B cell (primary cell): ENCODE results near the gene LHCGR. TPM values are rescaled to one million over a fixed set of nuclear protein-coding genes. Genes with fewer than 3 reads are reported as not detected.

Experiments
- ATAC-seq: fragments of 200-7000 bp; cut with Tn5 transposase; one replicate; pipeline ENCODE4 v1.10.0; 2021; ENCODE audit warnings: low read depth, mild to moderate bottlenecking, moderate number of reproducible peaks, moderate library complexity
- CTCF ChIA-PET: fragments of 350-600 bp; sonication (Branson Sonifier 250); formaldehyde crosslinking; loops from one replicate; lab custom pipeline; 2021; ENCODE audit warnings: antibody characterized with exemption, inconsistent platforms; lab: Charles Lee
- POLR2A ChIA-PET: fragments of 350-600 bp; sonication (Branson Sonifier 250); formaldehyde crosslinking; loops from one replicate; lab custom pipeline; 2021; ENCODE audit warnings: antibody characterized with exemption; lab: Charles Lee
- DNase-seq: peaks from one replicate; pipeline ENCODE4 v3.0.0; 2013
- H2AFZ ChIP-seq: 2 replicates; pipeline ENCODE4 v1.6.1; 2012; ENCODE audit warnings: mild to moderate bottlenecking, low read depth, low read length; ENCODE audit not compliant: insufficient read depth, poor library complexity, severe bottlenecking
- H3K27ac ChIP-seq, 2 donors: 1 replicate in 1 of 2; 2 replicates in 1 of 2; pipeline ENCODE4 v1.5.1; 2012 to 2013; ENCODE audit warnings: low read length in 2 of 2, mild to moderate bottlenecking in 2 of 2, moderate library complexity in 1 of 2
- H3K27me3 ChIP-seq, 4 experiments: fragments of 200-600 bp in 1 of 4; sonication (generic) in 1 of 4; replicated peaks in 1 of 4; 1 replicate in 2 of 4; 2 replicates in 2 of 4; pipeline versions ENCODE4 v1.6.1 to v1.7.0; 2013 to 2016; ENCODE audit warnings: low read length in 3 of 4, mild to moderate bottlenecking in 2 of 4, mixed read lengths in 1 of 4, moderate library complexity in 1 of 4; ENCODE audit not compliant: insufficient read depth in 4 of 4, control insufficient read depth in 3 of 4; ENCODE audit errors: control extremely low read depth in 1 of 4
- H3K36me3 ChIP-seq, 2 experiments: replicated peaks in 1 of 2; 1 replicate in 1 of 2; 2 replicates in 1 of 2; pipeline versions ENCODE4 v1.6.1 to v1.7.1; 2013; ENCODE audit warnings: low read length in 1 of 2; ENCODE audit not compliant: insufficient read depth in 2 of 2, control insufficient read depth in 1 of 2; ENCODE audit errors: control extremely low read depth in 1 of 2, extremely low read depth in 1 of 2
- H3K4me1 ChIP-seq, 2 donors: fragments of 200-600 bp in 1 of 2; sonication (generic) in 1 of 2; 1 replicate in 1 of 2; 2 replicates in 1 of 2; pipeline versions ENCODE4 v1.5.1 to v1.6.1; 2013 to 2017; ENCODE audit warnings: low read length in 2 of 2; ENCODE audit not compliant: control insufficient read depth in 2 of 2, insufficient read depth in 2 of 2
- H3K4me2 ChIP-seq: replicated peaks from 2 replicates; pipeline ENCODE3; 2012; ENCODE audit warnings: mild to moderate bottlenecking, low read depth, low read length; ENCODE audit not compliant: poor library complexity, severe bottlenecking
- H3K4me3 ChIP-seq, 5 experiments: fragments of 200-600 bp in 1 of 5; sonication (generic) in 1 of 5; 1 replicate in 3 of 5; 2 replicates in 2 of 5; pipeline versions ENCODE4 v1.5.1 to v1.7.0; 2011 to 2016; ENCODE audit warnings: low read length in 4 of 5, mild to moderate bottlenecking in 4 of 5, low read depth in 2 of 5, control low read depth in 1 of 5, moderate library complexity in 1 of 5; ENCODE audit not compliant: insufficient read depth in 1 of 5; ENCODE audit errors: control extremely low read depth in 1 of 5, extremely low read depth in 1 of 5
- H3K79me2 ChIP-seq: fragments of 200-600 bp; sonication (generic); one replicate; pipeline ENCODE4 v1.6.0; 2016; ENCODE audit warnings: low read length; ENCODE audit not compliant: control insufficient read depth, insufficient read depth
- H3K9ac ChIP-seq: fragments of 200-600 bp; sonication (generic); 2 replicates; pipeline ENCODE4 v1.6.1; 2017; ENCODE audit warnings: mild to moderate bottlenecking, low read length, moderate library complexity
- H3K9me3 ChIP-seq, 3 donors: one replicate each; pipeline versions ENCODE4 v1.6.1 to v1.7.1; 2013; ENCODE audit warnings: low read length in 2 of 3; ENCODE audit not compliant: control insufficient read depth in 2 of 3, insufficient read depth in 1 of 3; ENCODE audit errors: control extremely low read depth in 1 of 3
- H4K20me1 ChIP-seq: 2 replicates; pipeline ENCODE4 v1.6.0; 2012; ENCODE audit warnings: mild to moderate bottlenecking, low read length; ENCODE audit not compliant: insufficient read depth, control insufficient read depth, poor library complexity, severe bottlenecking
- H3K27ac Mint-ChIP-seq: one replicate; pipeline ENCODE4 v1.8.0; 2021; ENCODE audit warnings: mixed read lengths
- H3K27me3 Mint-ChIP-seq: one replicate; pipeline ENCODE4 v1.8.0; 2021; ENCODE audit warnings: mixed read lengths
- H3K4me1 Mint-ChIP-seq: one replicate; pipeline ENCODE4 v1.8.0; 2021; ENCODE audit warnings: mixed read lengths
- H3K4me3 Mint-ChIP-seq: one replicate; pipeline ENCODE4 v1.8.0; 2021; ENCODE audit warnings: mixed read lengths
- H3K9me3 Mint-ChIP-seq: one replicate; pipeline ENCODE4 v1.8.0; 2022; ENCODE audit warnings: mixed read lengths; ENCODE audit not compliant: insufficient read depth
- EZH2 ChIP-seq: IDR thresholded peaks from 2 replicates; pipeline ENCODE4 v1.6.1; 2012; ENCODE audit warnings: borderline replicate concordance, low read depth, mild to moderate bottlenecking, moderate library complexity, low read length; ENCODE audit not compliant: insufficient read depth, poor library complexity, severe bottlenecking
- WGBS: methylation state at CpG from one replicate; pipeline ENCODE4 v1.1.5; 2013; ENCODE audit warnings: missing lambda C conversion rate; ENCODE audit not compliant: insufficient coverage; 5-methylcytosine and 5-hydroxymethylcytosine counted together
- intact Hi-C: fragments of 100-400 bp; cut with micrococcal nuclease; formaldehyde crosslinking; loops from one replicate; pipeline ENCODE4 v1.10.0; 2022
- polyA plus RNA-seq: library from polyadenylated mRNA; depleted of rRNA; stranded (reverse); fragments of >200 nt; gene quantifications from 2 replicates; pipeline ENCODE4 v1.2.3, GENCODE V29; 2012
- total RNA-seq, 2 donors: library from RNA; stranded (reverse); fragments of 120-200 nt in 1 of 2; gene quantifications; 1 replicate in 1 of 2; 2 replicates in 1 of 2; pipeline versions ENCODE4 v1.2.3 to v1.2.4, GENCODE V29; 2013 to 2022
- TF ChIP-seq, protein P1 (sequence below): fragments of 200-600 bp; IDR thresholded peaks from one replicate; pipeline ENCODE4 v1.8.0; 2022; ENCODE audit warnings: antibody characterized with exemption, mild to moderate bottlenecking

The LHCGR gene
- total and polyA plus RNA-seq, 2 donors (not counting 1 experiment from before 2014, with no cell fraction given): not detected

DNA sequence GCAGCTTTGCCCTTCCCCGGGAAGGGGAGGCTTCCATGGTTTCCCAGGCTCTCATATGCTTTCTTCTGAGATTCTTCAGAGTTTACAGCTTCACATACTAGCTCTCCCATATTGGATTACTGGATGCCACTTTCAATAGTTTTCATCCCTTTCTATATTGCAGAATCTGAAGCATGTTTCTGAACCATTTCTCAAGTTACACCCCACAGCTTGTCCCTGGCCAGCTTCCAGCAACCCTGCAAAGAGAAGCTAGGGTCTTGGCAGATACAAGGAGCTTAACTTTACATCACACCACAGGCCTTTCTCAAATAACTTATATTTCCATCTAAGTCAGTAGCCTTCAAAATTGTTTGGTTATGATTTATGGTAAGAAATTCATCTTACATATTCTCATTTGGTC, 39.6 kb downstream of the LHCGR start:
- Histone ChIP-seq H3K36me3 (no peaks in the 10 kb centered on the region), H2AFZ (no peak overlapping the region), H3K4me1 (no peaks in the 10 kb centered on the region), H3K9ac (no peak overlapping the region), H3K9me3 (no peaks in the 10 kb centered on the region), H3K4me2 (no peak overlapping the region), H3K79me2 (no peaks in the 10 kb centered on the region), H3K4me3 (no peak overlapping the region), H3K27ac (no peak overlapping the region), H4K20me1 (no peaks in the 10 kb centered on the region), H3K27me3 (no peaks in the 10 kb centered on the region)
- 100% methylated on average over 1 of the region's 1 CpG for WGBS
- POLR2A ChIA-PET: no interaction called here
- Mint-ChIP-seq H3K4me1 (no peaks in the 10 kb centered on the region), H3K27ac (no peak overlapping the region), H3K9me3 (no peaks in the 10 kb centered on the region), H3K27me3 (peaks cover 18% of the 10 kb centered on the region), H3K4me3 (no peak overlapping the region)
- DNase-seq (no peak), ATAC-seq (no peak)
- no peak for TF ChIP-seq EZH2
- TF ChIP-seq, protein P1, sequence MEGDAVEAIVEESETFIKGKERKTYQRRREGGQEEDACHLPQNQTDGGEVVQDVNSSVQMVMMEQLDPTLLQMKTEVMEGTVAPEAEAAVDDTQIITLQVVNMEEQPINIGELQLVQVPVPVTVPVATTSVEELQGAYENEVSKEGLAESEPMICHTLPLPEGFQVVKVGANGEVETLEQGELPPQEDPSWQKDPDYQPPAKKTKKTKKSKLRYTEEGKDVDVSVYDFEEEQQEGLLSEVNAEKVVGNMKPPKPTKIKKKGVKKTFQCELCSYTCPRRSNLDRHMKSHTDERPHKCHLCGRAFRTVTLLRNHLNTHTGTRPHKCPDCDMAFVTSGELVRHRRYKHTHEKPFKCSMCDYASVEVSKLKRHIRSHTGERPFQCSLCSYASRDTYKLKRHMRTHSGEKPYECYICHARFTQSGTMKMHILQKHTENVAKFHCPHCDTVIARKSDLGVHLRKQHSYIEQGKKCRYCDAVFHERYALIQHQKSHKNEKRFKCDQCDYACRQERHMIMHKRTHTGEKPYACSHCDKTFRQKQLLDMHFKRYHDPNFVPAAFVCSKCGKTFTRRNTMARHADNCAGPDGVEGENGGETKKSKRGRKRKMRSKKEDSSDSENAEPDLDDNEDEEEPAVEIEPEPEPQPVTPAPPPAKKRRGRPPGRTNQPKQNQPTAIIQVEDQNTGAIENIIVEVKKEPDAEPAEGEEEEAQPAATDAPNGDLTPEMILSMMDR: no peak
- CTCF ChIA-PET: no interaction called here
- intact Hi-C loops: no loop called here

DNA sequence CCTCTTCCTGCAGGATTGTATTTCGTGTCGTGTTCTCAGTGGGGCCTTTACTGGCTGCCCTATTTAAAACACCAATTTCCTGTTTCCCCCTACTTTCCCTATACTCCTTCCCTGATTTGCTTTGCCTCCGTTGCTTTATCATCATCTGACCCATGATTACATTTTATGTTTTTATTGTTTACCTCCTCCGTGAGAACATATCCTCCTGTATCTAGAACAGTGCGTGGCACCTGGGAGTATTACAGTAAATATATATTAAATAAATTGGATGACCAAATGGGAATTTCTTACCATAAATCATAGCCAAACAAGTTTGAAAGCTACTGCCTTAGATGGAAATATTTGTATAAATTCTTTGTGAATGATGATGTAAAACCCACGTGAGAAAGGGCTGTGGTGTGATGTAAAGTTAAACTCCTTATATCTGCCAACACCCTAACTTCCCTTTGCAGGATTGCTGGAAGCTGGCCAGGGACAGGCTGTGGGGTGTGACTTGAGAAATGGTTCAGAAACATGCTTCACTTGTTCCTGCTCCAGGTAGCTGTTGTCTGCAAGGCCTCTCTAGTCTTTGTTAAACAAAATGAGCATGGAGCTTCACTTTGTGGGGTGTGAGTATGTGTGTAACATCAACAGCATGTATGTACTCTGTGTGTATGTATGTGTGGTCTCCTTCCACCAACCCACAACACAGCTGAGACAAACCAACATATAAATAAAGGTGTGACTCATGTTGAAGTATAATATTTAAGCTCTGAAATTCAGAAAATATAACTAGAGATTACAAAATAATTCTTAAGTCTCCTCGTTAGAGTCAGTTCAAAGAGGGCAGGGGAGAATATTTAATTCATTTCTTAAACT, 40.3 kb downstream of the LHCGR start:
- no peaks in the 10 kb centered on the region for H3K4me1 ChIP-seq
- no peaks in the 10 kb centered on the region for H3K4me1 Mint-ChIP-seq
- H3K9me3 Mint-ChIP-seq: no peaks in the 10 kb centered on the region
- H2AFZ ChIP-seq: no peak overlapping the region
- ChIA-PET POLR2A (no interaction called here), CTCF (no interaction called here)
- H3K4me3 ChIP-seq: no peak overlapping the region
- H3K4me2 ChIP-seq: no peak overlapping the region
- H3K27me3 ChIP-seq: no peaks in the 10 kb centered on the region
- DNase-seq: no peak
- no peaks in the 10 kb centered on the region for H3K79me2 ChIP-seq
- H3K9me3 ChIP-seq: no peaks in the 10 kb centered on the region
- H3K9ac ChIP-seq: no peak overlapping the region
- H3K27ac Mint-ChIP-seq: no peak overlapping the region
- H3K27ac ChIP-seq: no peak overlapping the region
- TF ChIP-seq, protein P1: no peak
- TF ChIP-seq EZH2: no peak
- ATAC-seq: no peak
- H4K20me1 ChIP-seq: no peaks in the 10 kb centered on the region
- WGBS: 100% methylated on average over 2 of the region's 7 CpGs
- H3K4me3 Mint-ChIP-seq: no peak overlapping the region
- H3K36me3 ChIP-seq: no peaks in the 10 kb centered on the region
- H3K27me3 Mint-ChIP-seq: peaks cover 18% of the 10 kb centered on the region
- intact Hi-C loops: no loop called here
